GM21447 (cell line): ENCODE measurements around the gene BCAS3.

ENCODE experiments used
- ATAC-seq: cut with Tn5 transposase; IDR thresholded peaks from one replicate; pipeline ENCODE4 v1.9.1; 2021; ENCODE audit not compliant: unreplicated experiment

BCAS3 gene

DNA sequence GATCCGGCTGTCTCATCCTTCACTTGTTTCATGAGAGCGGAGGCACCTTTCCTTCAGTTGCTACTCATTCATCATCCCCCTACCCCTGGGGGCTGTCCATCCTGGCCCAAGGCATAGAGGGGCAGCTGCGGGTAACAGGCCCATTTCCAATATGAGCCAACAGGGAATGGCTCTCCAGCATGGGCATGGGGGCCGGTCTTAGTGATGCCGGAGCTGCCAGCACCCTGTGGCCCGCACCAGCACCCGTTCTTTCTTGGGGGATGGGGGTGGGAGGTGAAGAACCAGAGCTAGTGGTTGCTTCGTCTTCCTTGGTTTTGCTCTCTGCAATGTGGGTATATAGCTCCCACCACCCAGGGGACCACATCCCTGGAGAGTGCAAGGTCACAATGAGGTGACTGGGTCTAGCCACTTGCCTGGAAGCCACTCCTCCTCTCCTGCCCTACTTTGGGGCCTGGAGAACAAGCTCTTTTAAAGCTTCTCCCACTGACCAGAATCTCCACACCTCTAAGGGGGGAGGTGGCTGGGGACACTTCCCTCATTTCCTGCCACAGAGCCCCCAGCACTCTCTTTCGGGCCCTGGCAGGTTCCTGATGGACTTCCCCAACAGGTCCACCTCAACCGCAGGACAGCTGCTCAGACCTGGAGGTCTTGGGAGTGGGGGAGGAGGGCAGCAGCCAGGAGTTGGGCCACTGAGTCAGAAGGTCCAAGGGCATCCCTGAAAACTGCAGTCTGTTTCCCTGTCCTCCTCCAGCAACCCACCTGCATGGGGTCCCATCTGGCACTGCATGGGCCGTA lies 710.1 kb downstream of the BCAS3 start:
- no peak for ATAC-seq

DNA sequence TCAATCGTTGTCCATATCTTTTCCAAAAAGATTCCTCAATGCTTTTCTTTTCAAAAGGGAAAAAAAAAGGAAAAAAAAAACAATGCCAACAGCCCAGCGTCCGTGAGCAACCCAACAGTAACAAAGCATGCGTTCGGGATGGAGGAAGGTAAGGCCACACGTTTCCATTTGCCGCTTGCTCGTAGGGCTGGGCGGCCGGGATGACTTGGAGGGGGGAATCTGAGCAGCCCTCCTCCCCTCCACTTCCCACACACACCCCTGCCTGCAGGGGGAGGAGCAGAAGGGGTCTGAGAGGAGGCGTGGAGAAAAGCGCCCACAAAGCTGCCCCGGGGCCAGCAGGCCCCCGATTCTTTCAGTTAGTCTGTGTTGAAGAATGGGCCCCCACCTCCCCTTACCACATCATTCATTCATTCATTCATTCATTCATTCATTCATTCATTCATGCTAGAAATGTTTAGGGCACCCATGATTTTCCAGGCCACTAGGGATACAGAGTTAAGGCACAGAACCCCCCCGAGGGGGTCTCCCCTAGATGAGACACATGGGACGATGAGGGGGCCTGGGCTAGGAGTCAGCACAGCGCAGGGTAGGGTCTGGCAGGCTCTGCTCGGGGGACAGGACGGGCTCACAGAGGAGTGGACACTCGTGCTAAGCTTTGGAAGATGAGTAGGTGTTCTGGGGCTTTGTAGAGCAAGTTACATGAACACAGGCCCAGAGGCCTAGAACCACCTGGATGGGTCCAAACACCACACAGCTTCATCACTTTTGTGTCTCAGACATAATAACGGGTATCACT lies 711.1 kb downstream of the BCAS3 start:
- ATAC-seq: no peak

DNA sequence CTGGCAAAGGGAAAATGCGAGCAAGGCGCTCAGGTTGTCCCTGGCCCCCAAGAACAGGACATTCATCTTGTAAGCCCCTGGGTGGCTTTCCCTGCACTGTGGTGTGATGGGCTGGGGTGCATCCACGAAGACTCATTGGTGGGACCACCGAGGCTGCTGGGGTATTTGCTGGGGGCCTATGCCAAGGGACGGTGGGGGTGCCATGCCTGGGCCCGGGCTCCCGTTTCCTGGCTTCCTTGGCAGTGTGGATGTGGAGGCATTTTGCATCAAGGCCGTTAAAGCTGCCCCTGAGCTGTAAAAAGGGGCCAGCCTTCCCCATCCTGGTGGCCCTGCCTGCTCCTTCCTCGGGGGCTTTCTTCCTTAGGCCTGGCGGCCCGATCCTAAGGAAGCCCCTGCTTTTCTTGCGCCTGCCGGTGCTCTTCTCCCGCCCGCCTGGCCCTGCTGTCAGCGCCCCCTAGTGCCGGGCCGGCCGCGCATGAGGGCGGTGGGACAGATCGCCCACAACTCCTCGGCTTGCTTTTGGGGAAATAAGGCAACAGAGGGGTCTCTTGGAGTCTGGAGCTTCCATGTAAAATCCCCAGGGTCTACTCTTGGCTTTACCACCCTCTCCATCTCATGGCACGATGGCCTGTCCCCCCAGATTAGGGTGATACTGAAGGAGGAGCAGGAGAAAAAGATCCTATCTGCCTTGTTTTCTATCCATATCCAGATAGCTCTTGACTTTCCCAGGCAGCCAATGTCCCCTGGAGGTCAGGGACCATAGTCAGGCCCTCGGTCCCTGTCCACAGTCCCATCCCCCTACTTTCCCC lies 712.2 kb downstream of the BCAS3 start:
- no peak for ATAC-seq

DNA sequence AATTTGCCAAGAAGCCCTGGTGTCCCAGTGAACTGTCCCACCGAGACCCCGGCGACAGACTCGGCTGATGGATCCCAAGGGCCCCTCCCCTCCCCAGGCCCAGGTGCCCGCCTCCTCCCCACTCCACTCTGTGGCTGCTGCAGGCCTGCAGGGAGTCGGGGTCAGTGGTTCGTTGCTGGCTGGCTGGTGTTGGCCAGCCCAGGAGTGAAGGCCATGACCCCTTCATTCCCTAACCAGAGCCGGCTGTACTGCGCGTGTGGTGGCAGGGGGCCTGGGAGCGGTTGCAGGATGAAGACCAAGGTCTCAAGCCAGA lies 712.8 kb downstream of the BCAS3 start:
- no peak for ATAC-seq

DNA sequence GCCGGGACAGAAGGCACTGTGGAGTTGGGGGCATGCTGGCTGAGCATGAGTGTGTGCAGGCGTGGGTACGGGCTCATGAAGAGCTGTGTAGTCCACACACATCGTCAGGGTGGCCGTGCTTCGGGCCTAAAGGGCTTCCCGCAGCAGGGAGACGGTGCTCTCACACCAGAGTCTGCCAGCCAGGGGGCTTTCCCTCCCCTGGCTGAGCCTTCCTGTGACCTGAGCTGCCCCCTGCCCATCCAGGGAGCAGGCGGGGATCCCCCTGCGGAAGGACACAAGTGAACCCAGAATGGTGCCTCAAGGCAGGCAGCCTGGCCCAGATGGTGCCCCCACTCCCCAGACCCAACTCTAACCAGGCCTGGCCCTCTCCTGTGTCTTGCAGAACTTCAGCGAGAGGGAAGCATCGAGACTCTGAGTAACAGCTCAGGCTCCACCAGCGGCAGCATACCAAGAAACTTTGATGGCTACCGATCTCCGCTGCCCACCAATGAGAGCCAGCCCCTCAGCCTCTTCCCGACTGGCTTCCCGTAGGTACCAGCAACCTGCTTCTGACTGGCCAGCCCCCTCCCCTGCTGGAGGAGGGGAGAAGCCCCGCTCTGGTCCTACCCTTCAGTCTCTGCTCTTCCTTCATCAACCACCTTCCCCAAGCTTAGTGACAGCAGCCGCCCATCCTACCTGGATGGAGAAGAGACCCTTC lies 714.1 kb downstream of the BCAS3 start:
- ATAC-seq: no peak

DNA sequence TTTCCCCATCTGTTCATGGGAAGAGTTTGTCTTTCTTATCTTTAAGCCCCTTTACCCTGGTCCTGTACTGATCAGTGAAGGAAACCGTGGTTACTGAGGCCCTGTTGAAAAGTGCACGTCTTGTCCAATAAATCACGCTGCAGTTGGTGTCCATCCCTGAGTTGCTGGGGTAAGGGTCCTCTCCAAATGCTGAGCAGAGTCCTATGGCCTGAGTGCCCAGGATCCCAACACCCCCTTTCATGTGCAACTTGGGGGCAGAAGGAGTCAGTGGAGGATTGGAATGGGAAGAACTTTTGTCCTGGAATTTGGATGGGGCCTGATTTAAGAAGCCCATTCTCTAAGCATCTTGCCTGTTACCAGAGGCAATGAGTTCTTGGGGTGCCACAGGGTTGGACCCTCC lies 715.0 kb downstream of the BCAS3 start:
- no peak for ATAC-seq

DNA sequence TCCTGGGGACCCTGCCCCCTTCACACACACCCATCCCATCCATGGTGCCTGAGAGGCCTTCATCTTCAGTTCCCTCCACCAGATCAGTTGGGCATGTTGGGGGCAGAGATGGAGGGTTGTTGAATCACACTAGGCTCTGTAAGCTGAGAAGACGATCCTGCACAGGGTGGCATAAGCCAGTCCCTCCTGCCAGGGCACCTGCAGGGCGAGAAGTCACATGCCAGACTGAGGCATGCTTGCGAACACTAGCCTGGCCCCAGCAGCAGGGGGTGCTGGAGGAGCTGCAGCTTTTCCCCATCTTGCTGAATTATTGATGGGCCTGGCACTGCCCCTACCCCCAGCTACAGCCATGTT lies 715.9 kb downstream of the BCAS3 start:
- ATAC-seq: no peak

DNA sequence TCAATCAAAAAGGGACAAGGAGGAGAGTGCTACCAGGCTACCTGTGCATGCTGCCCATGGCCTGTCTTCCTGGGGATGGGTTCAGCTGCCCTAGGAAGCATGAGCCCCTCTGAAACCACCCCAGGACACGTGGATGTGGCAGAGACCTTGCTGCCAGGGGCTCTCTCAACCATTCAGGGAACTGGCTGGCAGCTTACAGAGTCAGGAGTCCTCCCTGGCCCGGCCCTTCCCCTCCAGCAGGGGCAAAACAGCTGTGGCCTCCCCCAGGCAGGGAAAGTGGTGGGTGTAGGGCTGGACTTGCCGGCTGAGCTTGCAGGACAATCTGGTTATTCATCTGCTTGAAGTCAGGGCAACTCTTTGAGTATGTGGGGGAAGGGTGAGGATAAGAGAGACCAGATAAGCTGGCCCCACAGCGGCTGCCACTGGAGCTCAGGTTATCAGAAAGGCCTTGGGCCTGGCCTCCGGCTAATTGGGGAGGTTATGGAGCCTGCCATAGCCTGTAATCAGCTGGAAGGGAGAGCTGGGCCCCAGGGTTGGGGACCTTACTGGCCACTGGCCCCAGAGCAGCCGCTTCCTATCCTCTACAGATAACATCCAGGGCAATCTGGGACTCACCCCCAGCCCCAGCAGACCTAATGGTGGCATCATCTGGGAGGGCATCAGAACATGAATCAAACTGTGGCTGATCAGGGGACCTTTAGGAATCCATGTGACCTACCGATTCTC lies 716.4 kb downstream of the BCAS3 start:
- no peak for ATAC-seq

DNA sequence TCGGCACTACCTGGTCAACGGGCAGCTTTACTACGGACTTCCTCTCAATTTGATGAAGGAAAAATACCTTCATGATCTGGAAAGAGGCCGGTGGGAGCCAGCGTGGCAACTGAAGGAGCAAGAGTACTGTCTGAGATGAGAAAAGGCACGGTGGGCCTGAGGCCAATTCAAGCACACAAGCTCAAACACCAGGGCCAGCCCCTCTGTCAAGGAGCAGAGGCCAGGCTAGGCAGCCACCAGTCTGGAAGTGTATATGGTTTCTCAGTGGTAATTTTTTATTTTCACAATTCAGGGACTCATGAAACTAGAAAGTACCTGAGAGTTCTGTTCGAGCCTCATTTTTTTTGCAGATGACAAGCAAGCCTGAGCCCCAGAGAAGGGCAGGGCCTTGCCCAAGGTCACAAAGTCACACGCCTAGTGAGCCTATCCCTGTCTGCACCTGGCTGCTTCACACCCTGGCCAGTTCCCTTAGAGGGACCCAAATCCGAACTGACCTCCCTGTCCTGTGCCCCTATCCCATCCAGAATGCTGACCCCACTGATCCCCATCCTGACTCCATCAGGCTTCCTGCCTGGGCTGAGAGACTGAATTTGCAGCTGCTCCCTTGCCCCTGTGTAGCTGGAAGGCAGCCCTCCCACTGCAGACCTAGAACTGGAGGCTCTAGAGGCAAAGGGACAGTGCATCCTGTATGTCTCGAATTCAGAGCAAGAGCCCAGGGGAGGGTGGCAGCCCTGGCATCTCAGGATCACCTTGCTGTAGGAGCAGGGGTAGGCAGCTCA lies 717.2 kb downstream of the BCAS3 start:
- ATAC-seq: no peak

DNA sequence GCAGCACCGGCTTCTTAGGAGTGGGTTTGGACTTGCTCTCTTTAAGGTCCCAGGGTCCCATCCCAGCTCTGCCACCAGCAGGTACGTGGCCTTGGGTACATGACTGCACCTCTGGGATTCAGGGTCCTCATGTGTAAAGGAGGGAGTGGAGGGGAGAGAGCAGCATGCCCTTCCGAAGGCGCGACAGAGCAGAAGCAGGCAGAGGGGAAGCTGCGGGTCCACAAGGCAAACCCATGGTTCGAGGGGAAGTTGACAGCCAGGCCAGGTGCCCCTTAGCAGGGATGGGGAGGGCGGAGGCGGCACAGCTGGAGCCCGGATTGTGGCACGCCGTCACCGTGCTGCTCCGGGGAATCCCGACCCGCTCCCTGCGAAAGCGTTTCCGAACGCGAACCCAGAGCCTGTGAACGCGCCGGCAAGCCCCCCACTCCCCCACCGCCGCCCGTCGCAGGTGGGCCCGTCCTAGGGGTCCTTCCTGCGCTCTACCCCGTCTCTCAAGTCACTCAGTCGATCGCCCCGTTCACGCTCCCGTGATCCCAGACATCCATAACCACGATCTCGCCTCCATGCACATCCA lies 717.8 kb downstream of the BCAS3 start:
- no peak for ATAC-seq

DNA sequence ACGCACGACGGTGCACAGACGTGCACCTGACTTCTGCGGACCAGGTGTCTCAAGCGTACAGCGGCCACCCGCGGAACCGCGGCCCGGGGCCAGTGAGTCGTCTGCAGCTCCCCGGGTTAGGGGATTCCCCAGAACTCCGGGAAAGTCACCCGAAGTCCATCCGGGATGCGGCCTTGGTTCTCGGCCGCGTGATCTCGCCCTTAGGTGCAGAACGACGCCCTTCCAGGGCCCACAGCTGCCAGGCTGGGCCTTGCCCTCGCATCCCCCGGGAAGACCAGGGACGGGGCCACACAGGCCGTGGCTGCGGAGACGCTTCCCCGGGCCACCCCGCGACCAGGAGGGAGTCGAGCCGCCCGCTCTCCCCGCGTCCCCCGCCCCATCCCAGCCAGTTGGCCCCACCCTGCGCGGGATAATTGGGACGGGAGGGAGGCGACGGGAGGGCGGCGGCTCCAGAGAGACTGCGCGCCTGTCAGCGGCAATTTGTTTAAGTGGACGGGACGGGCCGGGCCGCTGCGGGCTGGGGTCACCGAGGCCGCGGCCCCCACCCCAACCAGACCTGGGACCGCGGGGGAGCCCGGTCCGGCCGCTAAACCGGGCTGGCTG lies 718.4 kb downstream of the BCAS3 start:
- ATAC-seq: no peak

DNA sequence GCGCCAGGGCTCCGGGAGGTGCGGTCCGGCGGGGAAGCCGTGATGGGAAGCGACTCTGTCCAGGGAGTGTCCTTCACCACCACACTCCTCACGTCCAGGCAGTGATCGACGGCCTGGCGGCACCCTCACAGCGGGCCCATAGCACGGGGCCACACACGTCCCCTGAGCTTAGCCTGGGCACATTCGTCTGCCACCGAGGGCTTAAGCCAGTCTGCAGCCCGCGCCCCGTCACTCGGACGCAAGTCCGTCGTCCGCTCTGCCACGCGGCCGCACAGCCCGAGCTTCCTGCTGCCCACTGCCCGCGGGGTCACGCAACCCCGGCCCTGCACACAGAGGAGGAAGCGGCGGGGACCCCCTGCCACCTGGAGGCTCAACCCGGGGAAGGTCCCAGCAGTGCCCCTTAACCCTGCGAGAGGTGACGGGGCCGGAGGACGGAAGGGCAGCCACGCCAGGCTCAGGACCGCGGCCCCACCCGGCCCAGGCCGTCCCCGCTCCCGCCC lies 719.0 kb downstream of the BCAS3 start:
- no peak for ATAC-seq

DNA sequence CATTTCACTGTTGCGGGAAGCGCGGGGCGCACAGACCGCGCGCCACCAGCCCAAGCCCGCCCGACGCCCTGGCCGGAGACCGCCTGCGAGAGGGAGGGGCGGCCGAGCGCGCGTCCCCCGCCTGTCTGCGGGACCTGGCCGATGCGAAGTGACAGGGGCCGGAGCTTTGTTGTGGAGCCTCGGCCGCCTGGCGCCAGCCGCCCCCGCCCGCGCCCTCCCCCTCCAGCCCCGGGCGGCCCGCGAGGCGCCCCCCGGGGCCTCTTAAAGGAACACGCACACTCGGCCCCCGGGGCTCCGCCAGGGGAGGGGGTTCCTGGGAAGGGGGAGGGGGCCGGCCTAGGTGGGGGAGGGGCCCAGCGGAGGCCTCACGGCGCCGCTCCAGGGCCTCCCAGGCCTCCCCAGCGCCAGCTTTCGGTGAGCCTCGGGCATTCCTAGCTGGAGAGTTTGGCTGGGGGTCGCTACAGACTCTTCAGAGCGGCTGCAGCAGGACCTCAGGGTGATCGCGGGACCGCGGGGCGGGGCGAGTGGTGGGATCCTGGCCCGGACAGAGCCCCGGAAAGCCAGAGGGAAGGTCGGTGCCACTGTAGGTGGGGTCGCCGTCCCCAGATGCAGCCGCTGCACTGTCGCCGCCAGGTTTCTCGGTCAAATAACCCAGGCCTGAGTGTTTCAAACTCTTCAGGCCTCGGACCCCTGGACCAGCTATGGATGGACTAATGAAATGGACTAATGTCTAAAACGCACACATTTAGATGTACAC lies 719.6 kb downstream of the BCAS3 start:
- ATAC-seq: no peak

DNA sequence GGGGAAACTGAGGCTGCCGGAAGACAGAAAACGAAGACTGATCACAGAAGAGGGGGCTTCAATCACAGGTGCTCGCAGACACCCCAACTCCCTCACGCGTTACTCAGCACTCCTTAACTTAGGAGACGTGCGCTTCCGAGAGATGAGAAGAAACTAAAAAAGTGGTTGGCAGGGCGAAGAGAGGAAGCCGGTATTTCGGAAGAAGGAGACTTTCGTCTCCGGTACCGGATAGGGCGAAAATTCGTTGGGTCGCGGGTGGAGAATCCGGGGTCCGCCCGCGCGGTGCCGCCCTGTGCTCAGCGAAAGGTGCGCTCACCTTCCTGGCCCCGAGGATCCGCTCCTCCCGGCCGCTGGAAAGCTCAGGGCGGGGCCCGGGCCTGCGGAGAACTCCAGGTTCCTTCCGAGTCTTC lies 721.1 kb downstream of the BCAS3 start:
- ATAC-seq: no peak

DNA sequence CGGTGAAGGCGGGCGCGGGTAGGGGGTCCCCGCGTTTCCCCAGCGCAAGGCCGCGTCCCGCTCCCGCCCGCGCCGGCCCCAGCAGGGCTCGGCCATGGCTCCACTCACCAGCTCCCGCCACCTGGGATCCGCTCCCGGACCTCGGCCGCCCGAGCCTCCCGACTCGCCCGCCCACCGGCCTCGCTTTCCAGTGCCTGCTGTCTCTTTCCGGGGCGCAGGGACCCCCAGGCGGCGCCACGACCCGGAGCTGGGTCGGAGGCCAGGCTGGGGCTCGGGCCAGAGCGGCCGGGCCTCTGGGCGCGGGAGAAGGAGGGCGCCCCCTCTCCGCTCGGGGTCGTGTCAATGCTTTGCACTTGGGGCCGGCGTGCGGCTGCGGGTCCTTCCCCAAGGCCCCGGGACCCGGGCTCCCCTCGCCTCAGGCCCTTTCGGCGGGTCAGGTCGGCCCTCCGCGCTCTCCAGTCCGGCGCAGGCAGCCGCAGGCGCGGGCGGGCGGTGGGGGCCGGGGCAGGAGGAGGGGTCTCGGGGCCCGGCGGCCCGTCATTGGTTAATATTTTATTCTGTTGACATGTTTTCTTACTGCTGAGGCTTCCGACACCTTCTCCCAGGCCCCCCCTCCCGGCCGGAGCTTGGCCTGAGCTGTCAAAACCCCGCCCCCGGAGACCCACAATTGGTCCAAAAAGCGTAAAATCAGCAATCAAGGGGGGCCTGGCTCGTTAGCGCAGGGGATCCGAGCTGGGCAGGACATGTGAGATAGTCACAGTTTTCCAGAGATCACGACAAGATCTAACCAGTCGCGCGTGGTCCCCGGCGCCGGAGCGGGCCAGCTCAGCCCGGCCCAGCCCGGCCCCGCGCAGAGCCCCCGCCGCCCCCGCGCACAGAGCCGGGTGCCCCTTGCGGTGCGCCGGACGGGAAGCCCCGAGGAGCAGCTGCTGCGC lies 721.7 kb downstream of the BCAS3 start, which contains the start of gene TBX2:
TSS of gene TBX2 (plus strand) at position 713 of the 935 bp plus-strand sequence. CDS start 334 bp downstream, outside the sequence.
- ATAC-seq: no peak

DNA sequence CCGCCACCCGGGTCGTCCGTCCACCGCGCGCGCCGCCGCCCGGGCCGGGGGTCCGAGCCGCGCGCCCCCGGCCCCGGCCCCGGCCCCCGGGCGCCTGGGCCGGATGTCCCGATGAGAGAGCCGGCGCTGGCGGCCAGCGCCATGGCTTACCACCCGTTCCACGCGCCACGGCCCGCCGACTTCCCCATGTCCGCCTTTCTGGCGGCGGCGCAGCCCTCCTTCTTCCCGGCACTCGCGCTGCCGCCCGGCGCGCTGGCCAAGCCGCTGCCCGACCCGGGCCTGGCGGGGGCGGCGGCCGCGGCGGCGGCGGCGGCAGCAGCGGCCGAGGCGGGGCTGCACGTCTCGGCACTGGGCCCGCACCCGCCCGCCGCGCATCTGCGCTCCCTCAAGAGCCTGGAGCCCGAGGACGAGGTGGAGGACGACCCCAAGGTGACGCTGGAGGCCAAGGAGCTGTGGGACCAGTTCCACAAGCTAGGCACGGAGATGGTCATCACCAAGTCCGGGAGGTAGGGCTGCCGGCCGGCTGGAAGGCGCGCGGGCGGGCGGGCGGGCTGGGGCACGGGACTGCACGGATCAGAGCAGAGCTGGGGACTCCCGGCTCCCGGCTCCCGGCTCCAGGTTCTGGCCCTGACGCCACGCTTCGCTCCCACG lies 722.5 kb downstream of the BCAS3 start:
- ATAC-seq: no peak
